Smooth muscle cell (in vitro differentiated cells): Measurements from ENCODE around the gene ITGA2. TPM values are rescaled to one million over a fixed set of nuclear protein-coding genes. Genes with fewer than 3 reads are reported as not detected.

Experiments
- DNase-seq: peaks from one replicate; lab custom pipeline; 2025; ENCODE audit not compliant: unreplicated experiment; lab: John Stamatoyannopoulos, UW
- H2AFZ ChIP-seq: fragments of 200-600 bp; sonication (generic); 2 replicates; pipeline ENCODE4 v1.6.0; 2016; ENCODE audit warnings: antibody characterized with exemption, low read depth, mild to moderate bottlenecking
- H3F3A ChIP-seq: fragments of 200-600 bp; sonication (generic); 2 replicates; pipeline ENCODE4 v1.6.0; 2017; ENCODE audit warnings: antibody characterized with exemption, low read depth
- H3K27ac ChIP-seq: fragments of 200-600 bp; sonication (generic); 2 replicates; pipeline ENCODE4 v1.5.1; 2016; ENCODE audit warnings: low read depth, mild to moderate bottlenecking
- H3K27me3 ChIP-seq: fragments of 200-600 bp; sonication (generic); 2 replicates; pipeline ENCODE4 v1.6.1; 2016; ENCODE audit warnings: low read depth, mild to moderate bottlenecking
- H3K36me3 ChIP-seq: fragments of 200-600 bp; sonication (generic); 2 replicates; pipeline ENCODE4 v1.5.1; 2016; ENCODE audit warnings: low read depth
- H3K4me1 ChIP-seq: fragments of 200-600 bp; sonication (generic); 2 replicates; pipeline ENCODE4 v1.5.1; 2016; ENCODE audit warnings: low read depth
- H3K4me2 ChIP-seq: fragments of 200-600 bp; sonication (generic); 2 replicates; pipeline ENCODE4 v1.6.0; 2016; ENCODE audit warnings: mild to moderate bottlenecking
- H3K4me3 ChIP-seq: fragments of 200-600 bp; sonication (generic); 2 replicates; pipeline ENCODE4 v1.5.1; 2016; ENCODE audit warnings: mild to moderate bottlenecking
- H3K79me2 ChIP-seq: fragments of 200-600 bp; sonication (generic); 2 replicates; pipeline ENCODE4 v1.6.0; 2016; ENCODE audit warnings: low read depth, mild to moderate bottlenecking
- H3K9ac ChIP-seq: fragments of 200-600 bp; sonication (generic); 2 replicates; pipeline ENCODE4 v1.6.0; 2016; ENCODE audit warnings: low read depth
- H3K9me3 ChIP-seq: fragments of 200-600 bp; sonication (generic); replicated peaks from 2 replicates; pipeline ENCODE4 v1.5.1; 2016; ENCODE audit warnings: low read depth
- H4K20me1 ChIP-seq: fragments of 200-600 bp; sonication (generic); 2 replicates; pipeline ENCODE4 v1.6.0; 2016; ENCODE audit warnings: low read depth
- CTCF ChIP-seq: fragments of 200-600 bp; sonication (generic); IDR thresholded peaks from 2 replicates; pipeline ENCODE4 v1.5.1; 2017; ENCODE audit warnings: borderline replicate concordance, mild to moderate bottlenecking, antibody characterized with exemption; ENCODE audit not compliant: insufficient read depth, poor library complexity, severe bottlenecking
- WGBS: methylation state at CpG from one replicate; pipeline ENCODE4 v1.1.7; 2016; ENCODE audit warnings: low lambda C conversion rate; 5-methylcytosine and 5-hydroxymethylcytosine counted together
- polyA plus RNA-seq: library from polyadenylated mRNA; unstranded; fragments of >200 nt; fragmentation: Nextera tagmentation; extraction: Ambion mirVana; gene quantifications from 2 replicates; pipeline ENCODE4 v1.2.1, GENCODE V29; 2016
- total RNA-seq: library from RNA; depleted of rRNA; stranded (reverse); fragments of >200 nt; gene quantifications from 2 replicates; pipeline ENCODE4 v1.2.3, GENCODE V29; 2014

The ITGA2 gene
- total and polyA plus RNA-seq, 2 experiments from 2014 or later: 1.5 to 19.2 TPM

GRCh38 chr5:53076014-53076583 lies 86.9 kb downstream of the ITGA2 start:
- Histone ChIP-seq H3K4me2 (no peak overlapping the region), H3K4me1 (no peaks in the 10 kb centered on the region), H3K4me3 (no peak overlapping the region), H3K79me2 (no peaks in the 10 kb centered on the region), H3K27ac (no peak overlapping the region), H2AFZ (no peak overlapping the region), H3K9me3 (no peaks in the 10 kb centered on the region), H3K27me3 (no peaks in the 10 kb centered on the region), H4K20me1 (no peaks in the 10 kb centered on the region), H3K9ac (no peak overlapping the region), H3F3A (no peaks in the 10 kb centered on the region), H3K36me3 (no peaks in the 10 kb centered on the region)
- no peak for TF ChIP-seq CTCF
- WGBS: 95% methylated on average over 2 of the region's 2 CpGs
- DNase-seq: no peak

- H3F3A ChIP-seq: no peaks in the 10 kb centered on the region
- no peaks in the 10 kb centered on the region for H4K20me1 ChIP-seq
- WGBS: 96% methylated on average over 4 of the region's 4 CpGs
- H3K36me3 ChIP-seq: no peaks in the 10 kb centered on the region
- H3K27me3 ChIP-seq: no peaks in the 10 kb centered on the region
- no peak overlapping the region for H2AFZ ChIP-seq
- no peaks in the 10 kb centered on the region for H3K9me3 ChIP-seq
- no peak overlapping the region for H3K9ac ChIP-seq
- no peak overlapping the region for H3K27ac ChIP-seq
- DNase-seq: no peak
- no peak overlapping the region for H3K4me2 ChIP-seq
- no peaks in the 10 kb centered on the region for H3K4me1 ChIP-seq
- H3K4me3 ChIP-seq: no peak overlapping the region
- TF ChIP-seq CTCF: no peak
- no peaks in the 10 kb centered on the region for H3K79me2 ChIP-seq
These were observed 91.1 kb downstream of the ITGA2 start for GRCh38 chr5:53080271-53080670.

- Histone ChIP-seq H3F3A (no peaks in the 10 kb centered on the region), H3K9me3 (no peaks in the 10 kb centered on the region), H3K79me2 (no peaks in the 10 kb centered on the region), H3K4me1 (no peaks in the 10 kb centered on the region), H3K4me3 (no peak overlapping the region), H3K9ac (no peak overlapping the region), H2AFZ (no peak overlapping the region), H3K27ac (no peak overlapping the region), H3K27me3 (no peaks in the 10 kb centered on the region), H4K20me1 (no peaks in the 10 kb centered on the region), H3K36me3 (no peaks in the 10 kb centered on the region), H3K4me2 (no peak overlapping the region)
- no peak for DNase-seq
- no peak for TF ChIP-seq CTCF
These were observed 94.8 kb downstream of the ITGA2 start for GRCh38 chr5:53083927-53084326.

- no peak for TF ChIP-seq CTCF
- Histone ChIP-seq H2AFZ (no peak overlapping the region), H3F3A (no peaks in the 10 kb centered on the region), H3K9me3 (no peaks in the 10 kb centered on the region), H3K27me3 (no peaks in the 10 kb centered on the region), H3K4me2 (no peak overlapping the region), H3K27ac (no peak overlapping the region), H4K20me1 (no peaks in the 10 kb centered on the region), H3K79me2 (no peaks in the 10 kb centered on the region), H3K4me3 (no peak overlapping the region), H3K9ac (no peak overlapping the region), H3K36me3 (no peaks in the 10 kb centered on the region), H3K4me1 (no peaks in the 10 kb centered on the region)
- WGBS: 89% methylated on average over 4 of the region's 4 CpGs
- no peak for DNase-seq
These were observed 95.5 kb downstream of the ITGA2 start for GRCh38 chr5:53084546-53085255.
